HepG2 (cell line): ENCODE data around the gene INTS14. TPM values are rescaled to one million over a fixed set of nuclear protein-coding genes. Genes with fewer than 3 reads are reported as not detected.

ENCODE experiments used
- ATAC-seq: fragments of 200-7000 bp; cut with Tn5 transposase; 3 replicates; pipeline ENCODE4 v1.9.1; 2020; ENCODE audit warnings: mild to moderate bottlenecking, moderate library complexity
- BruUV-seq: library from RNA; stranded (reverse); fragments of 400-500 nt; replicated peaks from 2 replicates; lab custom pipeline; 2021; lab: Mats Ljungman, UMichigan
- CTCF ChIA-PET: fragments of 300-600 bp; formaldehyde crosslinking; extraction: SDS; loops from one replicate; lab custom pipeline; 2021; ENCODE audit warnings: low total read pairs, inconsistent platforms, low intra/inter-chr PET ratio; lab: Yijun Ruan, JAX
- POLR2A ChIA-PET: fragments of 350-600 bp; sonication (Branson Sonifier 250); formaldehyde crosslinking; loops from one replicate; lab custom pipeline; 2020; ENCODE audit warnings: antibody characterized with exemption, inconsistent platforms; lab: Yijun Ruan, JAX
- DNase-seq: peaks from one replicate; pipeline ENCODE4 v3.0.0-alpha.2; 2015; ENCODE audit warnings: low spot score
- FAIRE-seq: peaks from 3 replicates; lab custom pipeline; 2011; peaks lifted over from hg19 to GRCh38; lab: Jason Lieb, UNC
- H2AFZ ChIP-seq: one replicate; pipeline ENCODE4 v1.6.1; 2011; ENCODE audit warnings: low read length, inconsistent platforms
- H3K27ac ChIP-seq: fragments of 300-600 bp; 3 replicates; pipeline ENCODE4 v1.8.0; 2011; ENCODE audit warnings: mixed run types, mild to moderate bottlenecking, mixed read lengths, low read length, inconsistent platforms; ENCODE audit not compliant: insufficient read depth; ENCODE audit errors: extremely low read length
- H3K27me3 ChIP-seq, 2 experiments: fragments of 200-600 bp in 1 of 2; 2 replicates in 1 of 2; 3 replicates in 1 of 2; pipeline versions ENCODE4 v1.6.0 to v1.8.0; 2011; ENCODE audit warnings: low read length in 2 of 2, mild to moderate bottlenecking in 2 of 2, moderate library complexity in 2 of 2, inconsistent platforms in 1 of 2; ENCODE audit not compliant: insufficient read depth in 2 of 2, control insufficient read depth in 1 of 2
- H3K36me3 ChIP-seq, 2 experiments: fragments of 200-600 bp in 1 of 2; replicated peaks in 1 of 2; 2 replicates in 1 of 2; 3 replicates in 1 of 2; pipeline versions ENCODE4 v1.5.1 to v1.8.0; 2011; ENCODE audit warnings: low read length in 2 of 2, inconsistent platforms in 1 of 2; ENCODE audit not compliant: insufficient read depth in 2 of 2, control insufficient read depth in 1 of 2
- H3K4me1 ChIP-seq: 2 replicates; pipeline ENCODE4 v1.5.1; 2012; ENCODE audit warnings: low read length, inconsistent platforms; ENCODE audit not compliant: insufficient read depth
- H3K4me2 ChIP-seq: 2 replicates; pipeline ENCODE4 v1.6.0; 2011; ENCODE audit warnings: low read depth, low read length, inconsistent platforms
- H3K4me3 ChIP-seq, 3 experiments: fragments of 200-600 bp in 1 of 3; sonication (generic), shearing (Covaris generic) in 1 of 3; replicated peaks in 1 of 3; 2 replicates each; pipeline ENCODE4 v1.5.1; 2011 to 2016; ENCODE audit warnings: low read length in 3 of 3, inconsistent platforms in 2 of 3, low read depth in 2 of 3, mild to moderate bottlenecking in 2 of 3, control low read depth in 1 of 3, mixed read lengths in 1 of 3; ENCODE audit not compliant: insufficient read depth in 1 of 3
- H3K79me2 ChIP-seq: one replicate; pipeline ENCODE4 v1.6.1; 2011; ENCODE audit warnings: low read length, inconsistent platforms; ENCODE audit not compliant: insufficient read depth
- H3K9ac ChIP-seq: 2 replicates; pipeline ENCODE4 v1.6.0; 2011; ENCODE audit warnings: mild to moderate bottlenecking, low read depth, low read length, inconsistent platforms; ENCODE audit not compliant: insufficient read depth
- H3K9me3 ChIP-seq: 2 replicates; pipeline ENCODE4 v1.5.1; 2012; ENCODE audit warnings: mild to moderate bottlenecking, low read length
- H4K20me1 ChIP-seq: 2 replicates; pipeline ENCODE4 v1.6.0; 2011; ENCODE audit warnings: inconsistent platforms, mild to moderate bottlenecking, low read length, moderate library complexity; ENCODE audit not compliant: insufficient read depth
- AGO2 ChIP-seq: fragments of 200-400 bp; formaldehyde crosslinking; optimal IDR thresholded peaks from 2 replicates; pipeline ENCODE3; 2017; ENCODE audit warnings: mild to moderate bottlenecking, low read depth, low read length, moderate library complexity
- HOXD1 ChIP-seq: sonication (generic); formaldehyde crosslinking; IDR thresholded peaks from 2 replicates; pipeline ENCODE4 v1.5.0; 2020; ENCODE audit warnings: missing genetic modification reagents
- ZNF329 ChIP-seq: sonication (generic); formaldehyde crosslinking; IDR thresholded peaks from 2 replicates; pipeline ENCODE4 v1.9.0; 2021; ENCODE audit warnings: low read depth, mild to moderate bottlenecking, missing genetic modification reagents
- WGBS: methylation state at CpG from one replicate; pipeline ENCODE4 v1.1.6; 2017; ENCODE audit warnings: low lambda C conversion rate; 5-methylcytosine and 5-hydroxymethylcytosine counted together
- in situ Hi-C: cut with HindIII; loops from 2 replicates; pipeline ENCODE4 v1.10.0; 2017; ENCODE audit warnings: low pct_unique_long_range_greater_than_20kb; ENCODE audit not compliant: extremely low pct_ligation_motif_present
- intact Hi-C: fragments of 100-400 bp; cut with micrococcal nuclease; formaldehyde crosslinking; loops from one replicate; pipeline ENCODE4 v1.10.0; 2022; ENCODE audit not compliant: unreplicated experiment
- polyA plus RNA-seq, 8 experiments: library from polyadenylated mRNA; depleted of rRNA in 3 of 8; stranded (reverse) in 7 of 8; unstranded in 1 of 8; fragments of >200 nt; fragmentation: Illumina TruSeq in 4 of 8; extraction: Trizol in 4 of 8; gene quantifications; 2 replicates each; pipeline versions ENCODE4 v1.2.1 to v1.2.3, GENCODE V29; 2011 to 2016; ENCODE audit warnings: low read depth in 4 of 8, missing spikeins in 1 of 8, mixed read lengths in 1 of 8; ENCODE audit not compliant: insufficient read depth in 1 of 8
- total RNA-seq, 5 experiments: library from RNA; depleted of rRNA; stranded (reverse); fragments of >200 nt; fragmentation: Illumina TruSeq; extraction: Trizol; gene quantifications; 2 replicates each; pipeline ENCODE4 v1.2.3, GENCODE V29; 2016; ENCODE audit warnings: low read depth in 1 of 5
- TF ChIP-seq, protein P1 (sequence below): sonication (generic); formaldehyde crosslinking; IDR thresholded peaks from 2 replicates; pipeline ENCODE4 v1.4.0; 2020; ENCODE audit warnings: missing genetic modification reagents
- TF ChIP-seq, protein P2 (sequence below): sonication (generic); formaldehyde crosslinking; IDR thresholded peaks from 2 replicates; pipeline ENCODE4 v1.5.1; 2020; ENCODE audit warnings: mild to moderate bottlenecking, missing genetic modification reagents, moderate library complexity

Gene INTS14
- total and polyA plus RNA-seq, 2 of the 13 experiments (the other 11 are each of a cell fraction or from before 2014, with no cell fraction given) = 41.4 to 52.0 TPM

DNA sequence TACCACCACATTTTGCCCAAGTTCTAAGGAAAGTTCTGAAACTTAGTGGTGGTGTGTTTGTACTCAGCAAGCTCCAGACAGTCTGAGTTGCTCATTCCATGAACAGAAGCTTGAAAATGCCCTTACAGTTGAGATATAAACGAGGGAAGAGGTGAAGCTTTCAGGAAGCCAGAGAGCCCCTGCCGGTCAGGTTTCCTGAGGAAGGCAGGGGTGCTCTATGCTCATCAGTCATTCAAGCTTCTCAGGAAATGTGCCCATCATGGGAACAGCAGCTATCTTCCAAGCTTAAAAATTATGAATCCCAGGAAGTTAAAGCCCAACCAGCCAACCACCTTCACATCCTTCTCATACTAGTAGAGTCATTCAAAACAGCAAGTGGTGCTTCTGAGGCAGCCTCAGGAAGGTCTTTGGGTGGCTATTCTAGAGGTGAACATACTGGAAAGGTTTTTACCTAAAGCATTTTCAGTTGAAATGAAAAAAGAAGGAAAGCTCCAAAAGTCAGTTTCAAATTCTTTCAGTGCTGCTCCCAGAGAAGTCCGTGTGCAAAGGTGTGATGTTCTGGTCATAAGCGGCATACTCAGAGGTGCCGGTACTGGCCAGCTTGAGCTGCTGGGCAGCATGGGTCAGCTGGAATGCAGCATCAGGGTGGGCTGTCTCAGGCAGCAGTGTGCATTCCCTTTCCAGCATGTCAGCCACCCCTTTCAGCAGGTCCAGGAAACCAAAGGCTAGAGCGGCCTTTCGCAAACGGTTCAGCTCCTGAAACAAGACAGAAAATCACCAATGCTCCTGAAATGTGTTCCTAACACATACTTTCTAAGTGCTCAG is 31.8 kb downstream of the INTS14 start:
- DNase-seq (no peak), FAIRE-seq (no peak), ATAC-seq (peak; percentile 27)
- no peaks in the 10 kb centered on the region for H3K79me2 ChIP-seq
- no TSS peak for BruUV-seq
- peak; percentile 89; the same call in 1 of the 2 replicates for TF ChIP-seq ZNF329 (CRISPR knock-in tag)
- TF ChIP-seq HOXD1 (CRISPR knock-in tag) = no peak
- peak; percentile 32 for TF ChIP-seq AGO2
- TF ChIP-seq, protein P1, sequence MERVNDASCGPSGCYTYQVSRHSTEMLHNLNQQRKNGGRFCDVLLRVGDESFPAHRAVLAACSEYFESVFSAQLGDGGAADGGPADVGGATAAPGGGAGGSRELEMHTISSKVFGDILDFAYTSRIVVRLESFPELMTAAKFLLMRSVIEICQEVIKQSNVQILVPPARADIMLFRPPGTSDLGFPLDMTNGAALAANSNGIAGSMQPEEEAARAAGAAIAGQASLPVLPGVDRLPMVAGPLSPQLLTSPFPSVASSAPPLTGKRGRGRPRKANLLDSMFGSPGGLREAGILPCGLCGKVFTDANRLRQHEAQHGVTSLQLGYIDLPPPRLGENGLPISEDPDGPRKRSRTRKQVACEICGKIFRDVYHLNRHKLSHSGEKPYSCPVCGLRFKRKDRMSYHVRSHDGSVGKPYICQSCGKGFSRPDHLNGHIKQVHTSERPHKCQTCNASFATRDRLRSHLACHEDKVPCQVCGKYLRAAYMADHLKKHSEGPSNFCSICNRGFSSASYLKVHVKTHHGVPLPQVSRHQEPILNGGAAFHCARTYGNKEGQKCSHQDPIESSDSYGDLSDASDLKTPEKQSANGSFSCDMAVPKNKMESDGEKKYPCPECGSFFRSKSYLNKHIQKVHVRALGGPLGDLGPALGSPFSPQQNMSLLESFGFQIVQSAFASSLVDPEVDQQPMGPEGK (CRISPR knock-in tag) = no peak
- TF ChIP-seq, protein P2, sequence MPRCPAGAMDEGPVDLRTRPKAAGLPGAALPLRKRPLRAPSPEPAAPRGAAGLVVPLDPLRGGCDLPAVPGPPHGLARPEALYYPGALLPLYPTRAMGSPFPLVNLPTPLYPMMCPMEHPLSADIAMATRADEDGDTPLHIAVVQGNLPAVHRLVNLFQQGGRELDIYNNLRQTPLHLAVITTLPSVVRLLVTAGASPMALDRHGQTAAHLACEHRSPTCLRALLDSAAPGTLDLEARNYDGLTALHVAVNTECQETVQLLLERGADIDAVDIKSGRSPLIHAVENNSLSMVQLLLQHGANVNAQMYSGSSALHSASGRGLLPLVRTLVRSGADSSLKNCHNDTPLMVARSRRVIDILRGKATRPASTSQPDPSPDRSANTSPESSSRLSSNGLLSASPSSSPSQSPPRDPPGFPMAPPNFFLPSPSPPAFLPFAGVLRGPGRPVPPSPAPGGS (CRISPR knock-in tag) = no peak
- no peak overlapping the region for H3K4me2 ChIP-seq
- H3K27ac ChIP-seq = no peak overlapping the region
- H3K36me3 ChIP-seq = peaks cover 9 to 64% of the 10 kb centered on the region in 2 experiments
- H3K9ac ChIP-seq = no peak overlapping the region
- in situ Hi-C loops (no loop called here), intact Hi-C loops (no loop called here)
- ChIA-PET POLR2A (interaction anchor here (1.2 kb wide), 1 partner anchor 394 kb away, joined by 5 read pairs; the partner anchor contains the start of gene CLPX), CTCF (no interaction called here)
- H3K9me3 ChIP-seq = no peaks in the 10 kb centered on the region
- peaks cover 18% of the 10 kb centered on the region for H3K4me1 ChIP-seq
- H2AFZ ChIP-seq = no peak overlapping the region
- H4K20me1 ChIP-seq = no peaks in the 10 kb centered on the region
- H3K4me3 ChIP-seq = no peak overlapping the region
- no peaks in the 10 kb centered on the region for H3K27me3 ChIP-seq
- 95% methylated on average over 8 of the region's 8 CpGs for WGBS
